Lower leg skin (tissue), 3 donors: ENCODE data around the gene SIVA1.

Experiments
- CTCF ChIP-seq, 3 donors: fragments of 450-650 bp; IDR thresholded peaks; one replicate each; pipeline ENCODE4 v1.5.1; 2016; ENCODE audit warnings: antibody characterized with exemption in 3 of 3, mild to moderate bottlenecking in 3 of 3, moderate library complexity in 2 of 3
- POLR2A ChIP-seq, 2 donors: fragments of 450-650 bp; IDR thresholded peaks; one replicate each; pipeline ENCODE4 v1.6.1; 2016 to 2017; ENCODE audit warnings: antibody characterized with exemption in 2 of 2, mild to moderate bottlenecking in 1 of 2, moderate library complexity in 1 of 2

GRCh38 chr14:104766256-104766862 lies 13.4 kb downstream of the SIVA1 start:
- no peak for TF ChIP-seq CTCF (IDR thresholded peaks at IDR 0.05)
- no peak for TF ChIP-seq POLR2A (IDR thresholded peaks at IDR 0.05)
